Pancreas (tissue), 10 donors: Measurements from ENCODE around the gene INTS11. TPM values are rescaled to one million over a fixed set of nuclear protein-coding genes. Genes with fewer than 3 reads are reported as not detected.

Experiments used
- ATAC-seq, 4 donors: fragments of 200-7000 bp; cut with Tn5 transposase; one replicate each; pipeline versions ENCODE4 v1.8.0 to v1.9.1; 2020; ENCODE audit warnings: mild to moderate bottlenecking in 4 of 4, moderate library complexity in 4 of 4
- DNase-seq, 6 donors: peaks; one replicate each; pipeline ENCODE4 v3.0.0-alpha.2; 2020
- FAIRE-seq: peaks from 2 replicates; lab custom pipeline; 2012; peaks lifted over from hg19 to GRCh38; lab: Jason Lieb, UNC
- H3K27ac ChIP-seq, 4 donors: fragments of 200-600 bp; sonication (generic); 1 replicate in 3 of 4; 2 replicates in 1 of 4; pipeline versions ENCODE4 v1.5.0 to v1.8.0; 2020
- H3K27me3 ChIP-seq, 4 donors: fragments of 200-600 bp; one replicate each; pipeline ENCODE4 v1.8.0; 2021
- H3K36me3 ChIP-seq, 3 donors: fragments of 200-600 bp; sonication (generic) in 1 of 3; one replicate each; pipeline versions ENCODE4 v1.5.0 to v1.8.0; 2020 to 2021
- H3K4me1 ChIP-seq, 3 donors: fragments of 200-600 bp; one replicate each; pipeline ENCODE4 v1.8.0; 2021
- H3K4me3 ChIP-seq, 4 donors: fragments of 200-600 bp; sonication (generic) in 2 of 4; one replicate each; pipeline versions ENCODE4 v1.5.0 to v1.8.0; 2020 to 2021
- H3K9me3 ChIP-seq, 4 donors: fragments of 200-600 bp; one replicate each; pipeline ENCODE4 v1.8.0; 2021
- CTCF ChIP-seq, 4 donors: fragments of 200-600 bp; sonication (generic) in 3 of 4; IDR thresholded peaks; one replicate each; pipeline versions ENCODE4 v1.5.0 to v1.8.0; 2021; ENCODE audit warnings: antibody characterized with exemption in 4 of 4
- WGBS, 2 donors: extraction: QIAGEN DNeasy Blood & Tissue Kit; methylation state at CpG; one replicate each; pipeline ENCODE4 v1.1.7; 2013; 5-methylcytosine and 5-hydroxymethylcytosine counted together
- intact Hi-C, 3 donors: fragments of 100-400 bp; cut with DNase I; formaldehyde crosslinking; loops; one replicate each; pipeline versions ENCODE4 v1.11.1 to v1.14.2; 2022
- polyA plus RNA-seq, 2 donors: library from polyadenylated mRNA; stranded (reverse); fragments of 200-250 nt; gene quantifications; one replicate each; pipeline ENCODE4 v1.2.3, GENCODE V29; 2013
- total RNA-seq, 6 donors: library from RNA; stranded (reverse); fragmentation: NEBNext Ultra II Directional in 4 of 6; extraction: Animal tissue kit (Norgen Biotek cat#: 25700) in 4 of 6; gene quantifications; one replicate each; pipeline versions ENCODE4 v1.2.1 to v1.2.4, GENCODE V29; 2021 to 2023
- donor health status: healthy with polysubstance abuse.
- donor health status: DM: no; HTN: no; CAD: no; lungs with moderate emphysema.
- donor health status: DM: no; HTN: no; CAD: no.
- donor health status: control.
- donor health status: control.
- donor health status: Bipolar disorder and iron deficiency.
- donor health status: DM: yes; HTN: yes; CAD: no.
- donor health status: DM: no; HTN: no; CAD: no.
- donor health status: DM: no; HTN: no; CAD: no.
- donor health status: DM: yes; HTN: yes; CAD: no.

INTS11 gene
- total and polyA plus RNA-seq, 8 donors = 33.4 to 311 (median 58.9) TPM

DNA sequence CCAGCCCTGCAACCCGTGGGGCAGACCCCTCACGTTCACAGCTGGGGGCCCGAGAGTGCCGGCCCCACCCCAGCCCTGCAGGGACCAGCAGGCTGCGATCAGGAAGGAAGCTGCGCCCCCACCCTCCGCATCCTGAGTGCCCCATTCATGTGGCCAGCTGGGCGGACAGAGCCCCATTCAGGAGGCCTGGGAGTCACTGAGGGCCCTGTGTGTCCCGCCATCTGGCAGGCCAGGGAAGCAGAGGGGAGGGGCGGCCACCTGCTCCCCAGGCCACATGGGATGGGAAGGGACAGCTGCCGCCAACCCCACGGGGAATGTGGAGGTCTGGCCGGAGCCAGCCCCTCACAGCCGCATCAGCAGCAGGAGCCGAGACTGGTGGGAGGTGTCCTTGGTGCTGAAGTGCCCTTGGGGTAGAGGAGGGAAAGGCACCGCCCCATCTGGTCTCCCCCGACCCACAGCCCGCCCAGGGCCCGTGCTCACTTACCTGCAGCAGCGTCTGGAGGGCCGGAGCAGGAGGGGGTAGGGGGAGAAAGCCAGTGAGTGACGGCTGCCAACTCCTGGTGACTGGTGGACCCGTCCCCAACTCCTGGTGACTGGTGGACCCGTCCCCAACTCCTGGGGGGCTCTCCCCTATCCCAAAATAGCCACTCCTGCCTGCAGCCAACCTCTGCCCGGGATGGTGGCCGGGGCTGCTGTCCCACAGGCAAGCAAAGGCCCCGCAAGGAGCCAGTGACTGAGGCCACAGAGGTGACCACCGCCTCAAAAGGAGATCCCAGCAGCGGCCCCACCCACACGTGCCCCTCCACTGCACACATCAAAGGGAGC, 25.4 kb downstream of the INTS11 start:
- ATAC-seq (peak in 1 of 4 donors; percentile 35), FAIRE-seq (no peak), DNase-seq (peak in 1 of 6 donors; percentile 72)
- intact Hi-C loops = loop anchor here in 2 of 3 donors (10.0 kb wide), 2 partner anchors 174 to 264 kb away; no protein-coding TSS in a partner anchor
- 75 to 77% methylated on average over 25 to 30 of the region's 30 CpGs for WGBS, 2 donors
- Histone ChIP-seq H3K4me3 (no peak overlapping the region), H3K9me3 (no peaks in the 10 kb centered on the region), H3K27ac (no peak overlapping the region), H3K36me3 (no peaks in the 10 kb centered on the region), H3K27me3 (no peaks in the 10 kb centered on the region), H3K4me1 (no peaks in the 10 kb centered on the region)
- TF ChIP-seq CTCF (IDR thresholded peaks at IDR 0.05) = no peak

- peak in 1 of 6 donors; percentile 82 for DNase-seq
- TF ChIP-seq CTCF (IDR thresholded peaks at IDR 0.05) = no peak
These were observed 26.5 kb downstream of the INTS11 start for GRCh38 chr1:1297802-1298424.

GRCh38 chr1:1296070-1297061, 28.1 kb downstream of the INTS11 start:
- Histone ChIP-seq H3K4me1 (no peaks in the 10 kb centered on the region), H3K4me3 (no peak overlapping the region), H3K9me3 (no peaks in the 10 kb centered on the region), H3K36me3 (no peaks in the 10 kb centered on the region), H3K27me3 (no peaks in the 10 kb centered on the region), H3K27ac (no peak overlapping the region)
- FAIRE-seq (no peak), DNase-seq (peak in 2 of 6 donors; percentile 40 to 65), ATAC-seq (no peak)
- intact Hi-C loops = loop anchor here in 2 of 3 donors (10.0 kb wide), 2 partner anchors 172 to 262 kb away; no protein-coding TSS in a partner anchor
- TF ChIP-seq CTCF (IDR thresholded peaks at IDR 0.05) = no peak
- WGBS, 2 donors = 93 to 94% methylated on average over 53 to 61 of the region's 62 CpGs

More at GRCh38 chr1:1297802-1298424, 26.5 kb downstream of the INTS11 start:
- no peak overlapping the region for H3K27ac ChIP-seq
- no peaks in the 10 kb centered on the region for H3K4me1 ChIP-seq
- H3K9me3 ChIP-seq = no peaks in the 10 kb centered on the region
- ATAC-seq (no peak), FAIRE-seq (no peak)
- intact Hi-C loops = loop anchor here in 2 of 3 donors (10.0 kb wide), 2 partner anchors 173 to 263 kb away; no protein-coding TSS in a partner anchor
- H3K36me3 ChIP-seq = no peaks in the 10 kb centered on the region
- H3K27me3 ChIP-seq = no peaks in the 10 kb centered on the region
- WGBS, 2 donors = 94 to 95% methylated on average over 31 of the region's 31 CpGs
- no peak overlapping the region for H3K4me3 ChIP-seq

DNA sequence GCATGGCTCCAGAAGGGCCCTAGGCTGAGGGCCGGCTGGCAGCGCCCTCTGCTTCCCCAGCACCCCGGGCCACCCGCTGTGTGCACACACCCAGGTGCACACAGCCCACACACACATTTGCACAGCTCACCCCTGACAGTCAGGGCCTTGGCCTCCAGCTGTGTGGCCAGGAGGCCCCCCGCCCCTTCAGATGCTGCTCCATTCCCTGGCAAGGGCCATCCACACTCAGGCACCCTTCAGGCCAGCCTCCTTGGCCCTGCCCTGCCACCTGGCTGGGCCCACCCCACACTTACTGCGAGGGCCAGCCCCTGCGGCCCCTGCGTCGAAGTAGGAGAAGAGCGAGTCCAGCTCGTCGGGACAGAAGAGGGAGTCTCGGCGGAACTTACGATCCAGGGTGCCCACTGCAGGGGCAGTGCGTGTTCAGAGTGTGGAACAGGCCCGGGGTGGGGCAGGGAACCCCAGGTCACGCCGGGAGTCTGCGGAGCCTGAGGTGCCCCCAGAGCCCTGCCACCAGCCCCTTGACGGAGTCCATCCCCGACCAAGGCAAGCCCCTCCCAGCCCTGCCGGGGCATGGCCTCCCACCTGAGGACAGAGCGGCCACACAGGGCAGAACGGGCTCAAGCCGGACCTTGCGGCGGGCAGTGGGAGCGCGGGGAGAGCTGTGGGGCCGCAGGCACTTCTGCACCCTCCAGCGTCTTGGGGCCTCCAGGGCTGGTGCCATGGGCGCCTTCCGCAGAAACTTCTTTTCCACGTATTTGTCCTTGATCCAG, 29.1 kb downstream of the INTS11 start:
- intact Hi-C loops = loop anchor here in 2 of 3 donors (10.0 kb wide), 2 partner anchors 171 to 261 kb away; no protein-coding TSS in a partner anchor
- no peak overlapping the region for H3K4me3 ChIP-seq
- WGBS, 2 donors = 96 to 97% methylated on average over 33 to 35 of the region's 35 CpGs

More for the DNA sequence above, 29.1 kb downstream of the INTS11 start:
- Histone ChIP-seq H3K27ac (no peak overlapping the region), H3K27me3 (no peaks in the 10 kb centered on the region), H3K4me1 (no peaks in the 10 kb centered on the region), H3K9me3 (no peaks in the 10 kb centered on the region), H3K36me3 (no peaks in the 10 kb centered on the region)
- DNase-seq (peak in 2 of 6 donors; percentile 36 to 70), ATAC-seq (no peak), FAIRE-seq (no peak)
- TF ChIP-seq CTCF (IDR thresholded peaks at IDR 0.05) = no peak
